GM21723 (cell line): ENCODE measurements around the gene UBR7.
A peak's percentile ranks its signal among the peaks of the same experiment; 100 is the strongest.
"Not testable (repeated sequence)": the region's sequence is repeated elsewhere in the genome, so short reads cannot be mapped to it uniquely, and the experiment has no call there.

Experiments used
- ATAC-seq: cut with Tn5 transposase; IDR thresholded peaks from one replicate; pipeline ENCODE4 v1.9.1; 2021; ENCODE audit warnings: mild to moderate bottlenecking, moderate library complexity; ENCODE audit not compliant: unreplicated experiment

UBR7 gene

GRCh38 chr14:93206793-93207467 lies at the start of gene UBR7, which contains the start of gene GON7:
Gene UBR7 (plus strand): TSS chr14:93207256. CDS start chr14:93207292, 36 bp downstream.
Gene GON7 (minus strand): TSS chr14:93207065. CDS start chr14:93207037, 28 bp downstream.
- ATAC-seq, result peak; percentile 84

- ATAC-seq, result not testable (repeated sequence)
These were observed 48.7 kb upstream of the UBR7 start for GRCh38 chr14:93158349-93158748.

GRCh38 chr14:93159625-93160352 lies 47.3 kb upstream of the UBR7 start:
- not testable (repeated sequence) for ATAC-seq

GRCh38 chr14:93160353-93160801 lies 46.7 kb upstream of the UBR7 start:
- ATAC-seq, result no peak

GRCh38 chr14:93161411-93161940 lies 45.6 kb upstream of the UBR7 start:
- ATAC-seq, result no peak

- no peak for ATAC-seq
These were observed 43.5 kb upstream of the UBR7 start for GRCh38 chr14:93163564-93163963.

GRCh38 chr14:93165271-93166265 lies 41.5 kb upstream of the UBR7 start:
- not testable (repeated sequence) for ATAC-seq

- ATAC-seq, result not testable (repeated sequence)
These were observed 38.4 kb upstream of the UBR7 start for GRCh38 chr14:93168610-93169009.

- not testable (repeated sequence) for ATAC-seq
These were observed 37.4 kb upstream of the UBR7 start for GRCh38 chr14:93169619-93170018.

GRCh38 chr14:93170141-93170540 lies 36.9 kb upstream of the UBR7 start:
- ATAC-seq, result not testable (repeated sequence)

- no peak for ATAC-seq
These were observed 35.7 kb upstream of the UBR7 start for GRCh38 chr14:93171376-93171775.

- ATAC-seq, result no peak
These were observed 33.1 kb upstream of the UBR7 start for GRCh38 chr14:93173943-93174395.

GRCh38 chr14:93174731-93175130 lies 32.3 kb upstream of the UBR7 start:
- ATAC-seq, result not testable (repeated sequence)

GRCh38 chr14:93175492-93175891 lies 31.6 kb upstream of the UBR7 start:
- no peak for ATAC-seq

GRCh38 chr14:93183596-93184317 lies 23.3 kb upstream of the UBR7 start:
- ATAC-seq, result no peak

- ATAC-seq, result peak; percentile 88
These were observed 22.4 kb upstream of the UBR7 start, which contains the start of the genes LYSET and MOAP1 for GRCh38 chr14:93184391-93185348. Gene LYSET (plus strand): TSS chr14:93185317. CDS start chr14:93185406, 89 bp downstream. Gene MOAP1 (minus strand): TSS chr14:93184897. CDS start chr14:93184242, 655 bp downstream.

GRCh38 chr14:93185349-93185720 lies 21.7 kb upstream of the UBR7 start:
- ATAC-seq, result no peak

GRCh38 chr14:93186466-93186865 lies 20.6 kb upstream of the UBR7 start:
- no peak for ATAC-seq

- ATAC-seq, result no peak
These were observed 20.1 kb upstream of the UBR7 start for GRCh38 chr14:93186956-93187355.
